GM12801 (cell line): ENCODE measurements around the gene KIF26B.

Source experiments
- CTCF ChIP-seq: IDR thresholded peaks from one replicate; pipeline ENCODE4 v1.5.1; 2011; ENCODE audit warnings: control low read depth; ENCODE audit not compliant: insufficient read length; ENCODE audit errors: extremely low read depth

Gene KIF26B

GRCh38 chr1:245651093-245651492 lies 496.3 kb downstream of the KIF26B start:
- no peak for TF ChIP-seq CTCF

- no peak for TF ChIP-seq CTCF
Measured at GRCh38 chr1:245652116-245652515, 497.3 kb downstream of the KIF26B start.

GRCh38 chr1:245652660-245653427 lies 498.1 kb downstream of the KIF26B start:
- TF ChIP-seq CTCF = no peak

GRCh38 chr1:245654460-245655050 lies 499.8 kb downstream of the KIF26B start:
- TF ChIP-seq CTCF = no peak

GRCh38 chr1:245656189-245656717 lies 501.5 kb downstream of the KIF26B start:
- no peak for TF ChIP-seq CTCF

- no peak for TF ChIP-seq CTCF
Measured at GRCh38 chr1:245657371-245657770, 502.6 kb downstream of the KIF26B start.

- TF ChIP-seq CTCF = no peak
Measured at GRCh38 chr1:245663373-245663772, 508.6 kb downstream of the KIF26B start.
